HG03460 (cell line): ENCODE measurements around the gene DNAJC30.

ENCODE experiments used
- ATAC-seq: cut with Tn5 transposase; IDR thresholded peaks from one replicate; pipeline ENCODE4 v1.9.1; 2021; ENCODE audit not compliant: unreplicated experiment

DNAJC30 gene

GRCh38 chr7:73650524-73650923, 32.7 kb downstream of the DNAJC30 start:
- ATAC-seq: no peak

DNA sequence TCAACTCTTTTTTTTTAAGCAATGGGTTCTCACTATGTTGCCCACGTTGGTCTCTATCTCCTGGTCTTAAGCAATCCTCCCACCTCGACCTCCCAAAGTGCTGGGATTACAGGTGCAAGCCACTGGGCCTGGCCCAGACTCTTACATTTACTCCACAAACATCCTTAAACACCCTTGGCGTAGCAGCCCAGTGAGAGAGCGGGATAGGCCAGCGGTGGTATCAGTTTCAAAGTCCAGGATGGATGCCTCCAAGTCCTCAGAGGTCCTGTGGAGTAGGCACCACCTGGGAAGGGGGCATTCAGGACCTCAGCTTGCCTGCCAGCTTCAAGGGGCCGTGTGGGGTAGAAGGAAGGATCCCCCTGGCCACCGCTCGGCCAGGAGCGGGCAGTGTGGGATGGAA, 33.7 kb downstream of the DNAJC30 start:
- no peak for ATAC-seq

GRCh38 chr7:73648593-73649332, 34.5 kb downstream of the DNAJC30 start:
- ATAC-seq: no peak

- ATAC-seq: no peak
These were observed 35.3 kb downstream of the DNAJC30 start for GRCh38 chr7:73647725-73648592.

DNA sequence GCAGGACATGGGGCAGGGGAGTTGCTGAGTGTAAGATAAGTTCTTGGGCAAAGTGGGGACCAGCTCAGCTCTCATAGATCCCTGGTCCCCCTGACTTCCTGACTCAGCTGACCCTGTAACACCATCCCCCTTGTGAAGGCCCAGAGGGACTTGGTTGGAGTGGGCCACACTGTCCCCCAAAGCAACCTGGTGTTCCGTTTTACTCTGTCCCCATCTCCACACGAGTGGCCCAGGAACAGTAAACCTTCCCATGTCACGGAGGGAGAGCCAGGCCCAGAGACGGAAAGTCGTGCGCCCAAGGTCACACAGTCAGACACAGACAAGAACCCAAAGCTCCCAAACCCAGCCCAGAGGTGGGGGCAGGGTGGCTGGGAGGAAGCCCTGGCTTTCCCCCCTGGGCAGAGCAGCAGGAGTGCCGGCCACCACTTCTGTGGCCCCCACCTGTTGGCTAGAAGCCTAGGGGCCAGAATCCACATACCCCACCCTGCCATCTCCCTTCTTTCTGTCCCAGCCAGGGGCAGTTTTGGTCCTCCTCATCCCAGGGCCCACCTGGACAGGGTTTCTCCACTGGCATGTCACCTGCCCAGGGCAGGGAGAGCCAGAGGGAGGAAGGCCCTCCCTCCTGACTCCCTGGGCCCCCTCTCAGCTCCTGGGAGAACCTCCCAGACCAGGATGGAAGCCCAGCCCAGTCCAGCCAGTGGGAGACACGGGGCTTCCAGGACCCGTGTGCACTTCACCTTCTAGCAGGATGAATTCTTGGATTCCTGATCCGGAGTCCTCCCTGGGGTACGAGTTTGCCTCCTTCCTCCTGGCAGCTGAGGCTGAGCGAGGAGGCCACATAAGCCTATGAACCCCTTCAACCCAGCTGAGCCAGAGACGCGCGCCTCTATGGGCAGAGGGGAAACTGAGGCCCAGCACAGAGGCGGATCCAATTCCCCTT, 36.2 kb downstream of the DNAJC30 start:
- no peak for ATAC-seq

GRCh38 chr7:73645643-73646174, 37.5 kb downstream of the DNAJC30 start:
- ATAC-seq: no peak

DNA sequence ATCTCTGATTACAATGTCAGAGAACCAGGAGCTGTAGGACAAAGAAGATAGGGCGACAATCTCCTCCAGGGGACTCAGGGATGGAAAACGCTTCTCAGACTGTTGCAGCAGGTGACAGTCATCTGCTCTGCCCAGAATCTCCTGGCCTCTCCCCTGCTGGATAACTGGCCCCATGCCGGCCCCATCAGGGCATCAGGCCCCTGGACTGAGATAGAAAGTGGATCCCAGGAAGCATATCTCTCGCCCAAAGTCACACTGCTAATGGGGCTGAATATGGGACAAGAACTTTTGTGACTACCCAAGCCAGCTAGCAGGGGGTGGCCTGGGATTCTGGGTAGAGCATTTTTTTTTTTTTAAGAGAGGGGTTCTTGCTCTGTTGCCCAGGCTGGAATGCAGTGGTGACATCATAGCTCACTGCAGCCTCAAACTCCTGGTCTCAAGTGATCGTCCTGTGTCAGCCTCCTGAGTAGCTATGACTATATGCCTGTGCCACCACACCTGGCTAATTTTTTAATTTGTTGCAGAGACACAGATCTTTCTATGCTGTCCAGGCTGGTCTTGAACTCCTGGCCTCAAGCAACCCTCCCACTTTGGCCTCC, 38.5 kb downstream of the DNAJC30 start:
- ATAC-seq: no peak

- ATAC-seq: no peak
These were observed 40.4 kb downstream of the DNAJC30 start for GRCh38 chr7:73642834-73643233.

DNA sequence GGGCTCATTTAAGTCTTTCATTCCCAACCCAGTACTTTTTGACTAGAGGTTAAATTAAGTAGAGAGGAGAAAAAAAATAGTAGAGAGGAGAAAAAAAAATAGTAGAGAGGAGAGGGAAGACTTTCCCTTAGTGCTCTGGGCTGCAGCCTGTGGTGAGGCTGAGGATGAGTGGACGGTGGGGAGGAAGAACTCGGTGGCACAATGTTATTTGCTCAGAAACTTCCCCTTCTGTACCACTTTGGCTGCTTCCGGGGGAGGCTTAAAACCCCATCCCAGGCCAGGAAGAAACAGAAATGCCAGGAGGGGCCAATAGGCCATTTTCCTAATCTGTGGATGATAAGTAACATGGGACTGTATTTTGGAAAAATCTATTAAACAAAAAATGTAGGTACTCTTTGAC, 44.3 kb downstream of the DNAJC30 start:
- no peak for ATAC-seq

DNA sequence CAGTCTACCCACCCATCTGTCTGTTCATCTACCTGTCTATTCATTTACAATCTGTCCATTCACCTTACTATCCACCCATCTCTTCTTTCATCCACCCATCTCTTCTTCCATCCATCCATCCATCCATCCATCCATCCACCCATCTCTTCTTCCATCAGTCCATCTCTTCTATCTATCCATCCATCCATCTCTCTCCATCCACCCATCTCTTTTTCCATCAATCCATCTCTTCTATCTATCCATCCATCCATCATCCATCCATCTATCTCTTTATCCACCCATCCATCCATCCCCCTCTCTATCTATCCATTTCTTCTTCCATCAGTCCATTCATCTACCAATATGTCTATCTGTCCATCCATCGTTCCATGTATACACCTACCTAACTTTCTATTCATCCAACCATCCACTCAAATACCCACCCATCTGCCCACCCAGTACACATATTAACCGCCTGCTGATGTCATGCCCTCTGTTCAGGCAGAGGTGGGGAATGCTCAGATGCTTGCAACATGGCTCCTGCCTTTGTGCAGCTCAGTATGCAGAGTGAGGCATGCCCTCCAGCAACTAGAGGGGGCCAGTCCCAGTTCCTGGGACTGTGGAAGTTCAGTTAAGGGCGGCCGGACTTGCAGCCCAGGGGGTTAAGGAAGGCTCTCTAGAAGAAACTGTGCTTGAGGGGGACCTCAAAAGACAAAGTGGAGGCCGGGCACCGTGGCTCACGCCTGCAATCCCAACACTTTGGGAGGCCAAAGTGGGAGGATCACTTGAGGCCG, 47.6 kb downstream of the DNAJC30 start:
- no peak for ATAC-seq

GRCh38 chr7:73633844-73634243, 49.4 kb downstream of the DNAJC30 start:
- no peak for ATAC-seq

DNA sequence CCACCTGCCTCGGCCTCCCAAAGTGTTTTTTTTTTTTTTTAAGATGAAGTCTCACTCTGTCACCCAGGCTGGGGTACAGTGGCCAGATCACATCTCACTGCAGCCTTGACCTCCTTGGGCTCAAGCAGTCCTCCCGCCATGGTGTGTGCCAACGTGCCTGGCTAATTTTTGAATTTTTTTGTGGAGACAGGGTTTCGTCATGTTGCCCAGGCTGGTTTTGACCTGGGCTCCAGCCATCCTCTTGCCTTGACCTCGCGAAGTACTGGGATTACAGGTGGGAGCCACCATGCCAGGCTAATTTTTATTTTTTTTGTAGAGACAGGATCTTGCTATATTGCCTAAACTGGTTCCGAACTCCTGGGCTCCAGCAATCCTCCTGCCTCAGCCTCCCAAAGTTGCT, 49.9 kb downstream of the DNAJC30 start:
- no peak for ATAC-seq

DNA sequence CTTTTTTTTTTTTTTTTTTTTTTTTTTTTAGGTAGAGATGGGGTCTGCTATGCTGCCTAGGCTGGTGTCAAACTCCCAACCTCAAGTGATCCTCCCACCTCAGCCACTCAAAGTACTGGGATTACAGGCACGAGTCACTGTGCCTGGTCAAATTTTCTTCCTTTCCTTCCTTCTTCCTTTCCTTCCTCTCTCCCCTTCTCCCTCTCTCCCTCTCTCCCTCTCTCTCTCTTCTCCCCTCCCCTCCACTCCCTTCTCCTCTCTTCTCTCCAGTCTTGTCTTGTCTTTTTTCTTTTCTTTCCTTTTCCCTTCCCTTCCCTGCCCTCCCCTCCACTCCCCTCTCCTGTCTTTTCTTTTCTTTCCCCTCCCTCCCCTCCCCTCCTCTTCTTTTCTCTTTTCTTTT, 51.7 kb downstream of the DNAJC30 start:
- ATAC-seq: no peak
